Karpas-422 (cell line): ENCODE data around the gene ERC2. TPM values are rescaled to one million over a fixed set of nuclear protein-coding genes. Genes with fewer than 3 reads are reported as not detected.
A peak's percentile ranks its signal among the peaks of the same experiment; 100 is the strongest.

Experiments used
- DNase-seq: peaks from one replicate; pipeline ENCODE4 v3.0.0-alpha.2; 2015
- H2AFZ ChIP-seq: fragments of 200-600 bp; sonication (generic); 2 replicates; pipeline ENCODE4 v1.6.1; 2014; ENCODE audit warnings: antibody characterized with exemption, low read length, mixed read lengths
- H3K27ac ChIP-seq: fragments of 200-600 bp; sonication (generic); 2 replicates; pipeline ENCODE4 v1.5.1; 2014; ENCODE audit warnings: mild to moderate bottlenecking, low read length, moderate library complexity
- H3K27me3 ChIP-seq: fragments of 200-600 bp; sonication (generic); 2 replicates; pipeline ENCODE4 v1.6.1; 2014; ENCODE audit warnings: low read length, mixed read lengths
- H3K36me3 ChIP-seq: fragments of 200-600 bp; sonication (generic); 2 replicates; pipeline ENCODE4 v1.6.1; 2014; ENCODE audit warnings: low read length, mixed read lengths; ENCODE audit not compliant: insufficient read depth
- H3K4me1 ChIP-seq: fragments of 200-600 bp; sonication (generic); 2 replicates; pipeline ENCODE4 v1.6.1; 2014; ENCODE audit warnings: mild to moderate bottlenecking, low read length, mixed read lengths
- H3K4me2 ChIP-seq: fragments of 200-600 bp; sonication (generic); 2 replicates; pipeline ENCODE4 v1.6.1; 2014; ENCODE audit warnings: low read length, low read depth, mild to moderate bottlenecking; ENCODE audit not compliant: poor library complexity, severe bottlenecking
- H3K4me3 ChIP-seq: fragments of 200-600 bp; sonication (generic); 2 replicates; pipeline ENCODE4 v1.5.1; 2014; ENCODE audit warnings: mild to moderate bottlenecking, antibody characterized with exemption, low read length, mixed read lengths
- H3K79me2 ChIP-seq: fragments of 200-600 bp; sonication (generic); 2 replicates; pipeline ENCODE4 v1.6.1; 2014; ENCODE audit warnings: mild to moderate bottlenecking, low read length, mixed read lengths
- H3K9ac ChIP-seq: fragments of 200-600 bp; sonication (generic); 2 replicates; pipeline ENCODE4 v1.6.0; 2014; ENCODE audit warnings: low read length
- H3K9me2 ChIP-seq: fragments of 200-600 bp; sonication (generic), shearing (Covaris generic); replicated peaks from 2 replicates; pipeline ENCODE4 v1.6.0; 2014; ENCODE audit warnings: mild to moderate bottlenecking, low read length, moderate library complexity; ENCODE audit not compliant: insufficient read depth
- H3K9me3 ChIP-seq: fragments of 300-700, 200-600 bp; sonication (generic); 2 replicates; pipeline ENCODE4 v1.6.1; 2014; ENCODE audit warnings: low read length, mixed read lengths
- H4K20me1 ChIP-seq: fragments of 200-600 bp; sonication (generic); 2 replicates; pipeline ENCODE4 v1.6.1; 2014; ENCODE audit warnings: mild to moderate bottlenecking, antibody characterized with exemption, low read length, low read depth; ENCODE audit not compliant: insufficient read depth
- total RNA-seq: library from RNA; depleted of rRNA; stranded (reverse); fragments of >200 nt; shearing (Covaris generic); gene quantifications from 2 replicates; pipeline ENCODE4 v1.2.3, GENCODE V29; 2014; ENCODE audit warnings: low replicate concordance

ERC2 gene
- total RNA-seq, 1 experiment from 2014 or later: 3.7 TPM

DNA sequence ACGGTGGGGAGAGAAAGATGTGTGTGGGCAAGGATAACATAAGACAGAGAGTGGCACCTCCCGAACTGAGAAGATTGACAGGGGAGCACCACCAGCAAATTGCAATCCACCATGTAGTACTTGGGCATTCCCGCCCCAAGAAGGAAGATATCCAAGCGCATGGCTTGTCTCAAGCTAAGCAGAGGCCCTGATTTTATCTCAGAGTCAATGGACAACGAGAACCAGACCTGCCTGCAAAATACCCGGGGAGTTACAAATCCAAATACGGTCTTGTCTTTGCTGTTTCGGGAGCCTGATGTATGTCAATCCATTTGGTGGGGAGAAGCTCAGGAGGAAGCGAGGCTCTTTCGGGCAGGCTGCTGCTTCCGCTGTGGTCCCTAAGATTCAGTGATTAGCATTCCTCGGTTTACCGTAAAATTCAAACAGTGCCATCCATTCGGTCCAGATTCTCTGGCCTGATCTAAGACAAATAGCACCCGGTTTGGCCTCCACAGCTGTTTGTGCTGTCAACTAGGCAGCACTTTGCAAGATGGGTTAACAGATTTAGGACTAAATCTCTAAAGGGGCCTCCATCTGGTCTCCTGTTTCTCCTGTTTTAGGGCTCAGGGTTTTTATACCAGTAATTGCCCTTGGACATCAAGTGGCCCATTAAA, 883.4 kb downstream of the ERC2 start:
- Histone ChIP-seq H3K9me2 (no peaks in the 10 kb centered on the region), H3K27ac (no peak overlapping the region), H3K9ac (no peak overlapping the region), H3K4me3 (no peak overlapping the region), H4K20me1 (no peaks in the 10 kb centered on the region), H3K36me3 (no peaks in the 10 kb centered on the region), H3K79me2 (no peaks in the 10 kb centered on the region), H2AFZ (no peak overlapping the region), H3K4me1 (peaks cover 68% of the 10 kb centered on the region), H3K27me3 (no peaks in the 10 kb centered on the region), H3K9me3 (no peaks in the 10 kb centered on the region), H3K4me2 (no peak overlapping the region)
- no peak for DNase-seq

DNA sequence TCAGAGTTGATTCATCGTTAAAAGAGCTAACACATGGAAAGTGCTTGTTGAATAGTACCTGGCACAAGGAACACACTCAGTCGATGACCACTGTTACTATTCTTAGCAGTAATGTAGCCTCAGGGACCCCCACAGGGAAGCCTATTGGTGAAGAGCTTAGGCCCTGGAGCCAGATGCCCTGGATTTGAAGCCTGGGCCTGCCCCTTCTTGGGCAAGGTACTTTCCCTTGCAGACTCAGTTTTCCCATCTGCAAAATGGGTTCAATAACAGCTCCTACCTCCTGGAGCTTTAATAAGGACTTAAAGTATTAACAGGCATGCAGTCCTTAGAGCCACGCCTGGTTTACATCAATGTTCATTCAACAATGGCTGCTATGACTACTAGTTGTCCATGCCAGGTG, 884.2 kb downstream of the ERC2 start:
- DNase-seq: no peak
- Histone ChIP-seq H3K9ac (no peak overlapping the region), H3K36me3 (no peaks in the 10 kb centered on the region), H3K27ac (no peak overlapping the region), H3K79me2 (no peaks in the 10 kb centered on the region), H3K4me2 (no peak overlapping the region), H3K4me3 (no peak overlapping the region), H3K9me3 (no peaks in the 10 kb centered on the region), H2AFZ (no peak overlapping the region), H3K9me2 (no peaks in the 10 kb centered on the region), H3K27me3 (no peaks in the 10 kb centered on the region), H4K20me1 (no peaks in the 10 kb centered on the region), H3K4me1 (peaks cover 61% of the 10 kb centered on the region)

DNA sequence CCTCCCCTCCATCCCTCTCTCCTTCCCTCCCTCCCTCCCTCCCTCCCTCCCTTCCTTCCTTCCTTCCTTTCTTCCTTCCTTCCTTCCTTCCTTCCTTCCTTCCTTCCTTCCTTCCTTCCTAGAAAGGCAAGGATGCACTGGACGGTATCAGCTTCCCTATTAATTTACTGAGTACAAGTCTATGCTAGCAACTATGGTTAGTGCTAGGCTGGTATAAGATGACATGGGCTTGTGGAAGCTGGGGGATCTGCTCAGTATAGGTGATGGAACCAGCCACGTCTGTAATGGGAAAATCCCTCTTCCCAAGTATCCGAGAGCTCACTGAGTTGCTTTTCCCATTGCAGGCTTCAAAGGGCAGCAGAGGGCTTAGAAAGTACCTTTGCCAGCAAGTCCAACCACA, 884.8 kb downstream of the ERC2 start:
- Histone ChIP-seq H4K20me1 (no peaks in the 10 kb centered on the region), H3K4me2 (no peak overlapping the region), H3K9me3 (no peaks in the 10 kb centered on the region; the same call in 1 of the 2 replicates), H3K9ac (no peak overlapping the region), H3K79me2 (no peaks in the 10 kb centered on the region), H3K27ac (no peak overlapping the region), H3K36me3 (no peaks in the 10 kb centered on the region), H3K9me2 (no peaks in the 10 kb centered on the region), H3K4me1 (peaks cover 58% of the 10 kb centered on the region), H2AFZ (no peak overlapping the region), H3K4me3 (no peak overlapping the region), H3K27me3 (no peaks in the 10 kb centered on the region)
- no peak for DNase-seq

DNA sequence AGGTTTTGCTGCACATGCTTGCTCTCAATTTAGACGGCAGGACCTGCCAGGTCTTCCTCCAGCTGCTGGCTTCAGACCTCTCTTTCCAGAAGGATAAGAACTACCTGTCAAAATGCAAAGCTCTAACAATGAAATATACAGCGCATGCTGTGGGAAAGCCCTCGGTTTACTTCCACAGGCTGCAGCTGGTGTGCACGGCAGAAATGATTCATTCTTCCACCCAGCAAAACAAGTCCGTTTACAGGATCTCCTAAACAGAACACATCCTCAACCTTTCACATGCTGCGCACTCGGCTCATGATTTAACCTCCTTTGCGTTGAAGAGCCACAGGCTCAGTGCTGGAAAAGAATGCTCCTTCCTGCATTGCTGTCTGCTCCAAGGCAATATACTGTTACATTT, 888.8 kb downstream of the ERC2 start:
- no peak overlapping the region for H3K27ac ChIP-seq
- no peaks in the 10 kb centered on the region for H4K20me1 ChIP-seq
- H3K9ac ChIP-seq: no peak overlapping the region
- no peaks in the 10 kb centered on the region for H3K9me2 ChIP-seq
- H3K4me3 ChIP-seq: no peak overlapping the region
- H2AFZ ChIP-seq: no peak overlapping the region
- H3K4me1 ChIP-seq: peaks cover 40% of the 10 kb centered on the region
- DNase-seq: no peak
- H3K4me2 ChIP-seq: no peak overlapping the region
- H3K9me3 ChIP-seq: no peaks in the 10 kb centered on the region; the same call in 1 of the 2 replicates
- H3K27me3 ChIP-seq: no peaks in the 10 kb centered on the region
- H3K36me3 ChIP-seq: no peaks in the 10 kb centered on the region
- H3K79me2 ChIP-seq: no peaks in the 10 kb centered on the region

DNA sequence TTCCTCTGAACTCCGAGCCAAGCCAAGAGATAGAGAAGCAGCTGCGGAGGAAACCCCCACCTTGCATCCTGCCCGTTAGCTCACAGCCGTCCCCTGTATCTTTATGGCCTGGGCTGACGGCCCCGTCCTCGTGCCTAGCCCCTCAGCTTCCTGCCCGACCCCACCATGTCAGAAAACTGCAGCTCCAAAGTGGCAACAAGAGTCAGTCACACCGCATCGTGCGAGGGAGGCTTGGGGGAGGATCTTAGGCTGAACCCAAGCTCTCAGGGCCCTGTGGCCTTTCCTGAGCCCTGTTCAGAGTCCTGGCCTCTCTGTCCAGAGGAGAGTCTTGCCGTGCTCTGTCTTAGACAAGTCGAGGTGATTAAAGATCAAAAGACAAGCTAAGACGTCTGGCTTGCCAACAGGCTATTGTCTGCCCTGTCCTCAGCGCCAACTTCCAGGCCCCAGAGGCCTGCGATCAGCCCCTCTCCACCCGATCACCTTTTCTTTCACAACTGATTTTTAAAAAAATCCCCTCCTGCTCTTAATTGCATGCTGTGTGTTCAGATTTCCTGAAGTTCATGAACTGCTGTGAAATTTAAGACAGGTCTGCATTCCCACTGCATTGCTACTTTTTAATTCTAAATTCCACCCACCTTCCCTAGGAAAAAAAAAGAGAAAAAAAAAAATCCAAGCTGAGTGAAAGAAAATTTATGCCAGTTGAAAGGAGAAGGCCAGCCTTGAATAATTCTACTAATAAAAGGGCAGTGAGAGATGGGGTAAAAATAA, 891.5 kb downstream of the ERC2 start:
- DNase-seq: no peak
- Histone ChIP-seq H2AFZ (no peak overlapping the region), H3K27me3 (no peaks in the 10 kb centered on the region), H3K36me3 (no peaks in the 10 kb centered on the region), H3K4me2 (no peak overlapping the region), H3K27ac (no peak overlapping the region), H3K9me3 (no peaks in the 10 kb centered on the region; the same call in 1 of the 2 replicates), H3K79me2 (no peaks in the 10 kb centered on the region), H3K4me3 (no peak overlapping the region), H3K4me1 (peaks cover 55% of the 10 kb centered on the region), H3K9ac (no peak overlapping the region), H4K20me1 (no peaks in the 10 kb centered on the region), H3K9me2 (no peaks in the 10 kb centered on the region)

DNA sequence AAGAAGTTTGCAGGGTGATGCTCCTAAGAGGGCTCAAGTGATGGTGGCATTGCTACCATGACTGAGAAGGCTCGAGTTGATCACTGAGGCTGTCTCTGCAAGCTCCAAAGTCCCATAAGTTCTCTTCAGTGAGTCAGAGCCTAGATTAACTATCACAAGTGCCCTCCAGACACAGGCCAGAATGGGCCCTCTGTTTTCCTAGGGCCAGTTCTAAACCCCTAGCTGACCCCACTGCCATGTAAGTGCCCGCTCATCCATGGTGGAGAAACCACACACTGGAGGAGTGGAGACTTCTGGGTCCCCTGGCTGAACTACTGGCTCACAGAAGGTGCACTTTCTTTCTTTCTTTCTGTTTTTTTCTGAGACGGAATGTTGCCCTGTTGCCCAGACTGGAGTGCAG, 893.6 kb downstream of the ERC2 start:
- no peak for DNase-seq
- Histone ChIP-seq H3K9ac (peak overlapping the region; percentile 35; the same call in 1 of the 2 replicates), H3K4me3 (no peak overlapping the region), H4K20me1 (no peaks in the 10 kb centered on the region), H2AFZ (peak overlapping the region; percentile 32; the same call in 1 of the 2 replicates), H3K79me2 (no peaks in the 10 kb centered on the region), H3K36me3 (no peaks in the 10 kb centered on the region), H3K9me3 (no peaks in the 10 kb centered on the region; the same call in 1 of the 2 replicates), H3K27me3 (no peaks in the 10 kb centered on the region), H3K27ac (peak overlapping the region; percentile 20; the same call in 1 of the 2 replicates), H3K9me2 (no peaks in the 10 kb centered on the region), H3K4me2 (peak overlapping the region; percentile 51), H3K4me1 (peaks cover 53% of the 10 kb centered on the region)

DNA sequence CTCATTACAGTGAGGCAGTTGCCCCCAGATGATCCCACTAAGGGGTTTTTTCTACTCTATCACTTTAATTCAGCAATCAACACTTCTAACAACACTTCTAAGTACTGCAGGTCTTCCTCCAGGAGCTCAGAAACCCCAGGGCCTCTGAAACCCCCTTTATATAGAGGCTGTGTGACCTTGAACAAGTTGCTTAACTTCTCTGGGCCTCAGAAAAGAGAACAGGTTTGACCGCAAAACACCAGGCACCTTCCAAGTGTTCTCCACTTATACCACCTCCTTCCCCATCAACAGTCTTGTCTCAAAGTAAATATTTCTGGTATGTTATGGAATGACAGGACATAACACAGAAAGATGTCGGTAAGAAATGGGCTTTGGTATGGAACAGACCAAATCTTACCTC, 895.5 kb downstream of the ERC2 start:
- H3K4me2 ChIP-seq: no peak overlapping the region
- H3K36me3 ChIP-seq: no peaks in the 10 kb centered on the region
- no peaks in the 10 kb centered on the region for H4K20me1 ChIP-seq
- no peak for DNase-seq
- H2AFZ ChIP-seq: no peak overlapping the region
- no peaks in the 10 kb centered on the region for H3K9me2 ChIP-seq
- no peak overlapping the region for H3K4me3 ChIP-seq
- H3K79me2 ChIP-seq: no peaks in the 10 kb centered on the region
- no peaks in the 10 kb centered on the region for H3K27me3 ChIP-seq
- no peak overlapping the region for H3K9ac ChIP-seq
- H3K4me1 ChIP-seq: peaks cover 54% of the 10 kb centered on the region
- H3K27ac ChIP-seq: no peak overlapping the region
- H3K9me3 ChIP-seq: no peaks in the 10 kb centered on the region

DNA sequence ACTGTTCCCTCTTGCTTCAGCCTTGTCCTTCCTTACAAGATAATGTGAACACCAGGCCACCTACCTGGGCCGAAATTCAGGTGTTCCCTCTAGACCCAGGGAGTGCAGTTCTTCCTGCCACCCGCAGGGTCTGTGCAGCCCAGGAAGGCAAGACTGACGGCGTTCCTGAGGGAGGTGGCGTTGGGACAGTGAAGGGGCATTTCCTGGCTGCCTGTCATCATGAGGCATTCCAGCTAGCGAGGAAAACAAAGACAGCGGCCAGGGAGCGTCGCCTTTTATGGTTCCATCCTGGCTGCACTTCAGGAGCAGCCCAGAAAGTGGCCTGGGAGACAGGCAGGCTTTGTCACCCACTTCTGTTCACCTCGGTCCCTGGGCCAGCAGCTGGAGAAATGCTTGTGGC, 896.4 kb downstream of the ERC2 start:
- peaks cover 57% of the 10 kb centered on the region for H3K4me1 ChIP-seq
- H3K27me3 ChIP-seq: no peaks in the 10 kb centered on the region
- H3K4me2 ChIP-seq: no peak overlapping the region
- H3K9me3 ChIP-seq: no peaks in the 10 kb centered on the region
- H2AFZ ChIP-seq: no peak overlapping the region
- no peaks in the 10 kb centered on the region for H3K79me2 ChIP-seq
- no peak for DNase-seq
- no peak overlapping the region for H3K4me3 ChIP-seq
- no peak overlapping the region for H3K27ac ChIP-seq
- no peaks in the 10 kb centered on the region for H4K20me1 ChIP-seq
- no peak overlapping the region for H3K9ac ChIP-seq
- H3K36me3 ChIP-seq: no peaks in the 10 kb centered on the region
- no peaks in the 10 kb centered on the region for H3K9me2 ChIP-seq
